CD4-positive, alpha-beta T cell treated with Interleukin-4 for 4 hours (primary cell): ENCODE results near the gene CHST8.

Experiments
- DNase-seq: peaks from one replicate; pipeline ENCODE4 v3.0.0-alpha.2; 2020

Gene CHST8

GRCh38 chr19:33720155-33720493 lies 98.4 kb downstream of the CHST8 start:
- DNase-seq = no peak

- DNase-seq = no peak
These were observed 99.2 kb downstream of the CHST8 start for GRCh38 chr19:33720691-33721682.

- DNase-seq = no peak
These were observed 100.1 kb downstream of the CHST8 start for GRCh38 chr19:33721735-33722297.

GRCh38 chr19:33722456-33723239 lies 100.9 kb downstream of the CHST8 start:
- no peak for DNase-seq

- no peak for DNase-seq
These were observed 101.8 kb downstream of the CHST8 start for GRCh38 chr19:33723512-33723911.

- no peak for DNase-seq
These were observed 102.4 kb downstream of the CHST8 start for GRCh38 chr19:33724021-33724720.

- DNase-seq = no peak
These were observed 102.9 kb downstream of the CHST8 start for GRCh38 chr19:33724721-33725060.

- DNase-seq = no peak
These were observed 103.8 kb downstream of the CHST8 start for GRCh38 chr19:33725567-33725966.

GRCh38 chr19:33726756-33727155 lies 105.0 kb downstream of the CHST8 start:
- DNase-seq = no peak

- DNase-seq = no peak
These were observed 105.7 kb downstream of the CHST8 start for GRCh38 chr19:33727331-33727998.

- no peak for DNase-seq
These were observed 106.4 kb downstream of the CHST8 start for GRCh38 chr19:33728141-33728540.

- no peak for DNase-seq
These were observed 109.3 kb downstream of the CHST8 start for GRCh38 chr19:33730858-33731607.

GRCh38 chr19:33731881-33732280 lies 110.1 kb downstream of the CHST8 start:
- DNase-seq = no peak

- no peak for DNase-seq
These were observed 113.2 kb downstream of the CHST8 start for GRCh38 chr19:33734913-33735312.

GRCh38 chr19:33736158-33736557 lies 114.4 kb downstream of the CHST8 start:
- DNase-seq = no peak

- no peak for DNase-seq
These were observed 115.0 kb downstream of the CHST8 start for GRCh38 chr19:33736787-33737186.

- DNase-seq = no peak
These were observed 116.1 kb downstream of the CHST8 start for GRCh38 chr19:33737681-33738371.

GRCh38 chr19:33740811-33741396 lies 119.2 kb downstream of the CHST8 start:
- no peak for DNase-seq

- DNase-seq = no peak
These were observed 123.5 kb downstream of the CHST8 start for GRCh38 chr19:33745297-33745696.

- DNase-seq = no peak
These were observed 124.4 kb downstream of the CHST8 start for GRCh38 chr19:33746159-33746558.

GRCh38 chr19:33747273-33747672 lies 125.5 kb downstream of the CHST8 start:
- no peak for DNase-seq
